HG02759 (cell line): Measurements from ENCODE around the gene NNT.
"Not testable (repeated sequence)": the region's sequence is repeated elsewhere in the genome, so short reads cannot be mapped to it uniquely, and the experiment has no call there.

Experiments
- ATAC-seq: cut with Tn5 transposase; IDR thresholded peaks from one replicate; pipeline ENCODE4 v1.9.1; 2021; ENCODE audit warnings: mild to moderate bottlenecking, moderate library complexity; ENCODE audit not compliant: unreplicated experiment

Gene NNT

GRCh38 chr5:43663916-43664315 lies 60.9 kb downstream of the NNT start:
- ATAC-seq = no peak

- no peak for ATAC-seq
Measured at GRCh38 chr5:43664501-43665040, 61.6 kb downstream of the NNT start.

GRCh38 chr5:43665749-43666148 lies 62.8 kb downstream of the NNT start:
- ATAC-seq = not testable (repeated sequence)

- ATAC-seq = not testable (repeated sequence)
Measured at GRCh38 chr5:43666728-43667127, 63.7 kb downstream of the NNT start.

- ATAC-seq = not testable (repeated sequence)
Measured at GRCh38 chr5:43667379-43667778, 64.4 kb downstream of the NNT start.

GRCh38 chr5:43674536-43674935 lies 71.6 kb downstream of the NNT start:
- no peak for ATAC-seq

- no peak for ATAC-seq
Measured at GRCh38 chr5:43675357-43675756, 72.4 kb downstream of the NNT start.

GRCh38 chr5:43676083-43676840 lies 73.3 kb downstream of the NNT start:
- ATAC-seq = no peak

GRCh38 chr5:43677253-43677652 lies 74.3 kb downstream of the NNT start:
- no peak for ATAC-seq

- ATAC-seq = no peak
Measured at GRCh38 chr5:43679214-43679613, 76.2 kb downstream of the NNT start.

- ATAC-seq = no peak
Measured at GRCh38 chr5:43680286-43680685, 77.3 kb downstream of the NNT start.

- no peak for ATAC-seq
Measured at GRCh38 chr5:43683884-43684471, 81.0 kb downstream of the NNT start.

GRCh38 chr5:43685252-43685950 lies 82.4 kb downstream of the NNT start:
- ATAC-seq = no peak

GRCh38 chr5:43687275-43687674 lies 84.3 kb downstream of the NNT start:
- no peak for ATAC-seq

- no peak for ATAC-seq
Measured at GRCh38 chr5:43691275-43691674, 88.3 kb downstream of the NNT start.

- ATAC-seq = no peak
Measured at GRCh38 chr5:43691893-43692292, 88.9 kb downstream of the NNT start.

- ATAC-seq = no peak
Measured at GRCh38 chr5:43693411-43693810, 90.4 kb downstream of the NNT start.

GRCh38 chr5:43694027-43694426 lies 91.0 kb downstream of the NNT start:
- no peak for ATAC-seq

GRCh38 chr5:43696444-43696843 lies 93.5 kb downstream of the NNT start:
- ATAC-seq = not testable (repeated sequence)

GRCh38 chr5:43699910-43700309 lies 96.9 kb downstream of the NNT start:
- ATAC-seq = no peak

GRCh38 chr5:43700601-43701000 lies 97.6 kb downstream of the NNT start:
- ATAC-seq = no peak

GRCh38 chr5:43701227-43701626 lies 98.2 kb downstream of the NNT start:
- ATAC-seq = no peak
